BE2C (cell line): ENCODE measurements around the gene WDSUB1.

Experiments
- DNase-seq: peaks from one replicate; pipeline ENCODE4 v3.0.0-alpha.2; 2020
- H3K27me3 ChIP-seq: fragments of 250-450 bp; sonication (Bioruptor Pico); 2 replicates; pipeline ENCODE4 v1.5.1; 2020; ENCODE audit warnings: mild to moderate bottlenecking
- H3K36me3 ChIP-seq: fragments of 250-450 bp; sonication (Bioruptor Pico); 2 replicates; pipeline ENCODE4 v1.5.1; 2020; ENCODE audit warnings: mild to moderate bottlenecking
- H3K4me1 ChIP-seq: fragments of 250-450 bp; sonication (Bioruptor Pico); 2 replicates; pipeline ENCODE4 v1.5.1; 2020
- H3K4me3 ChIP-seq: 2 replicates; pipeline ENCODE4 v1.5.1; 2011; ENCODE audit warnings: low read depth, low read length
- H3K9me3 ChIP-seq: fragments of 250-450 bp; sonication (Bioruptor Pico); 2 replicates; pipeline ENCODE4 v1.5.1; 2020
- TF ChIP-seq, protein P1 (sequence below): IDR thresholded peaks from 2 replicates; pipeline ENCODE4 v1.5.1; 2012; ENCODE audit warnings: mild to moderate bottlenecking, low read depth, low read length

Gene WDSUB1

GRCh38 chr2:159193791-159194190, 92.7 kb downstream of the WDSUB1 start:
- no peaks in the 10 kb centered on the region for H3K4me1 ChIP-seq
- H3K4me3 ChIP-seq = no peak overlapping the region
- H3K36me3 ChIP-seq = no peaks in the 10 kb centered on the region
- DNase-seq = no peak
- TF ChIP-seq, protein P1, sequence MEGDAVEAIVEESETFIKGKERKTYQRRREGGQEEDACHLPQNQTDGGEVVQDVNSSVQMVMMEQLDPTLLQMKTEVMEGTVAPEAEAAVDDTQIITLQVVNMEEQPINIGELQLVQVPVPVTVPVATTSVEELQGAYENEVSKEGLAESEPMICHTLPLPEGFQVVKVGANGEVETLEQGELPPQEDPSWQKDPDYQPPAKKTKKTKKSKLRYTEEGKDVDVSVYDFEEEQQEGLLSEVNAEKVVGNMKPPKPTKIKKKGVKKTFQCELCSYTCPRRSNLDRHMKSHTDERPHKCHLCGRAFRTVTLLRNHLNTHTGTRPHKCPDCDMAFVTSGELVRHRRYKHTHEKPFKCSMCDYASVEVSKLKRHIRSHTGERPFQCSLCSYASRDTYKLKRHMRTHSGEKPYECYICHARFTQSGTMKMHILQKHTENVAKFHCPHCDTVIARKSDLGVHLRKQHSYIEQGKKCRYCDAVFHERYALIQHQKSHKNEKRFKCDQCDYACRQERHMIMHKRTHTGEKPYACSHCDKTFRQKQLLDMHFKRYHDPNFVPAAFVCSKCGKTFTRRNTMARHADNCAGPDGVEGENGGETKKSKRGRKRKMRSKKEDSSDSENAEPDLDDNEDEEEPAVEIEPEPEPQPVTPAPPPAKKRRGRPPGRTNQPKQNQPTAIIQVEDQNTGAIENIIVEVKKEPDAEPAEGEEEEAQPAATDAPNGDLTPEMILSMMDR = no peak
- H3K9me3 ChIP-seq = no peaks in the 10 kb centered on the region
- no peaks in the 10 kb centered on the region for H3K27me3 ChIP-seq

- Histone ChIP-seq H3K36me3 (no peaks in the 10 kb centered on the region), H3K9me3 (no peaks in the 10 kb centered on the region), H3K4me3 (no peak overlapping the region), H3K27me3 (no peaks in the 10 kb centered on the region), H3K4me1 (no peaks in the 10 kb centered on the region)
- no peak for DNase-seq
- TF ChIP-seq, protein P1 = no peak
Observed at GRCh38 chr2:159192371-159192918, 94.1 kb downstream of the WDSUB1 start.

GRCh38 chr2:159188449-159188848, 98.1 kb downstream of the WDSUB1 start:
- H3K4me1 ChIP-seq = no peaks in the 10 kb centered on the region
- H3K9me3 ChIP-seq = no peaks in the 10 kb centered on the region
- TF ChIP-seq, protein P1 = no peak
- H3K36me3 ChIP-seq = no peaks in the 10 kb centered on the region
- no peak overlapping the region for H3K4me3 ChIP-seq
- H3K27me3 ChIP-seq = no peaks in the 10 kb centered on the region
- no peak for DNase-seq

GRCh38 chr2:159187106-159187505, 99.4 kb downstream of the WDSUB1 start:
- H3K4me1 ChIP-seq = no peaks in the 10 kb centered on the region
- H3K27me3 ChIP-seq = no peaks in the 10 kb centered on the region
- no peaks in the 10 kb centered on the region for H3K36me3 ChIP-seq
- TF ChIP-seq, protein P1 = no peak
- no peak for DNase-seq
- H3K4me3 ChIP-seq = no peak overlapping the region
- no peaks in the 10 kb centered on the region for H3K9me3 ChIP-seq

DNA sequence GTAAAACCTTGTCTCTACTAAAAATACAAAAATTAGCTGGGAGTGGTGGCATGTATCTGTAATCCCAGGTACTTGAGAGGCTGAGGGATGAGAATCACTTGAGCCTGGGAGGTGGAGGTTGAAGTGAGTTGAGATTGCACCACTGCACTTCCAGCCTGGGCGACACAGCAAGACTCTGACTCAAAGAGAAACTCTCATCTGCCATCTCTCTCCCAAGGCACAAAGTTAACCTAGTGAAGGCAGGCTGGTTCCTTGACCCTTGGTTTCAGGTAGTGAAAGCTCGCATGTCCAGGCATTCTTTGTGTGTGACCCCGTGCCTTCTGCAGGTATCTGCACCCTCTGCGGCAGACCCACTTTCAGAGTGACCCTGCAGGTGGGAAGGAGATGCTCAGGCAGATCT, 100.0 kb downstream of the WDSUB1 start:
- no peaks in the 10 kb centered on the region for H3K4me1 ChIP-seq
- no peak for DNase-seq
- no peak overlapping the region for H3K4me3 ChIP-seq
- no peaks in the 10 kb centered on the region for H3K27me3 ChIP-seq
- TF ChIP-seq, protein P1 = no peak
- H3K36me3 ChIP-seq = no peaks in the 10 kb centered on the region
- no peaks in the 10 kb centered on the region for H3K9me3 ChIP-seq
